SK-N-SH treated with all-trans-retinoic acid at 6 μM for 48 hours (cell line): ENCODE results near the gene RPL35.

Experiments used
- ATAC-seq: fragments of 200-7000 bp; cut with Tn5 transposase; 3 replicates; pipeline ENCODE4 v1.9.1; 2020; ENCODE audit warnings: mild to moderate bottlenecking, moderate library complexity
- ARNTL ChIP-seq: fragments of 450-650 bp; formaldehyde crosslinking; IDR thresholded peaks from 2 replicates; pipeline ENCODE4 v1.5.0; 2020; ENCODE audit warnings: low read depth, mild to moderate bottlenecking, moderate library complexity, borderline replicate concordance
- BACH2 ChIP-seq: fragments of 250-450 bp; sonication (Bioruptor Pico); IDR thresholded peaks from 2 replicates; pipeline ENCODE4 v1.9.0; 2021; ENCODE audit warnings: mild to moderate bottlenecking, borderline replicate concordance
- CREB5 ChIP-seq: fragments of 250-450 bp; sonication (Bioruptor Pico); IDR thresholded peaks from 2 replicates; pipeline ENCODE4 v1.5.1; 2020; ENCODE audit warnings: low read depth, mild to moderate bottlenecking, moderate library complexity
- CSRNP3 ChIP-seq: fragments of 250-450 bp; sonication (Bioruptor Pico); IDR thresholded peaks from 2 replicates; pipeline ENCODE4 v1.5.1; 2021; ENCODE audit warnings: mild to moderate bottlenecking, moderate library complexity
- ESRRG ChIP-seq: fragments of 250-450 bp; sonication (Bioruptor Pico); IDR thresholded peaks from 2 replicates; pipeline ENCODE4 v1.6.1; 2021; ENCODE audit warnings: mild to moderate bottlenecking
- GLIS3 ChIP-seq: fragments of 250-450 bp; sonication (Bioruptor Pico); IDR thresholded peaks from 2 replicates; pipeline ENCODE4 v1.5.0; 2020; ENCODE audit warnings: mild to moderate bottlenecking, moderate library complexity
- ISL1 ChIP-seq: fragments of 250-450 bp; sonication (Bioruptor Pico); IDR thresholded peaks from 2 replicates; pipeline ENCODE4 v2.1.2; 2022; ENCODE audit warnings: mild to moderate bottlenecking, moderate library complexity
- OSR1 ChIP-seq: fragments of 250-450 bp; sonication (Bioruptor Pico); IDR thresholded peaks from 2 replicates; pipeline ENCODE4 v1.8.0; 2022; ENCODE audit warnings: moderate library complexity, mild to moderate bottlenecking, inconsistent platforms
- PATZ1 ChIP-seq: fragments of 250-450 bp; sonication (Bioruptor Pico); IDR thresholded peaks from 2 replicates; pipeline ENCODE4 v1.8.0; 2020; ENCODE audit warnings: mild to moderate bottlenecking, moderate library complexity, borderline replicate concordance
- PPARA ChIP-seq: fragments of 250-450 bp; sonication (Bioruptor Pico); IDR thresholded peaks from 2 replicates; pipeline ENCODE4 v1.5.0; 2020; ENCODE audit warnings: mild to moderate bottlenecking, borderline replicate concordance
- RARB ChIP-seq: fragments of 250-450 bp; sonication (Bioruptor Pico); IDR thresholded peaks from 2 replicates; pipeline ENCODE4 v1.8.0; 2021; ENCODE audit warnings: mild to moderate bottlenecking, moderate library complexity
- SNAI2 ChIP-seq: fragments of 250-450 bp; sonication (Bioruptor Pico); IDR thresholded peaks from 2 replicates; pipeline ENCODE4 v1.5.0; 2020; ENCODE audit warnings: mild to moderate bottlenecking, moderate library complexity
- TCF4 ChIP-seq: fragments of 250-450 bp; sonication (Bioruptor Pico); IDR thresholded peaks from 2 replicates; pipeline ENCODE4 v1.8.0; 2021; ENCODE audit warnings: mild to moderate bottlenecking, moderate library complexity, borderline replicate concordance
- TOX ChIP-seq: fragments of 250-450 bp; sonication (Bioruptor Pico); IDR thresholded peaks from 2 replicates; pipeline ENCODE4 v1.8.0; 2021; ENCODE audit warnings: mild to moderate bottlenecking, moderate library complexity, borderline replicate concordance
- TSHZ2 ChIP-seq: fragments of 250-450 bp; sonication (Bioruptor Pico); IDR thresholded peaks from 2 replicates; pipeline ENCODE4 v1.5.0; 2020; ENCODE audit warnings: mild to moderate bottlenecking, moderate library complexity
- ZC3H10 ChIP-seq: fragments of 250-450 bp; sonication (Bioruptor Pico); IDR thresholded peaks from 2 replicates; pipeline ENCODE4 v1.5.1; 2021; ENCODE audit warnings: mild to moderate bottlenecking, moderate library complexity
- ZFP3 ChIP-seq: fragments of 250-450 bp; sonication (Bioruptor Pico); IDR thresholded peaks from 2 replicates; pipeline ENCODE4 v1.5.0; 2020; ENCODE audit warnings: mild to moderate bottlenecking, moderate library complexity
- ZFP30 ChIP-seq: fragments of 450-650 bp; formaldehyde crosslinking; IDR thresholded peaks from 2 replicates; pipeline ENCODE4 v1.5.0; 2022; ENCODE audit warnings: mild to moderate bottlenecking, moderate library complexity
- ZNF70 ChIP-seq: fragments of 450-650 bp; formaldehyde crosslinking; IDR thresholded peaks from 2 replicates; pipeline ENCODE4 v1.5.0; 2020; ENCODE audit warnings: mild to moderate bottlenecking, moderate library complexity
- ZNF8 ChIP-seq: fragments of 450-650 bp; formaldehyde crosslinking; IDR thresholded peaks from 2 replicates; pipeline ENCODE4 v1.5.0; 2020; ENCODE audit warnings: mild to moderate bottlenecking, moderate library complexity

Gene RPL35

GRCh38 chr9:124877021-124877782 is 15.4 kb upstream of the RPL35 start:
- no peak for TF ChIP-seq PATZ1 (CRISPR knock-in tag)
- no peak for TF ChIP-seq CSRNP3 (CRISPR knock-in tag)
- TF ChIP-seq PPARA (CRISPR knock-in tag) = no peak
- TF ChIP-seq ZNF70 (CRISPR knock-in tag) = no peak
- TF ChIP-seq ZNF8 (CRISPR knock-in tag) = no peak
- no peak for TF ChIP-seq RARB
- no peak for TF ChIP-seq ISL1 (CRISPR knock-in tag)
- TF ChIP-seq ARNTL (CRISPR knock-in tag) = no peak
- TF ChIP-seq CREB5 (CRISPR knock-in tag) = no peak
- no peak for TF ChIP-seq BACH2 (CRISPR knock-in tag)
- no peak for TF ChIP-seq ESRRG
- TF ChIP-seq ZFP3 (CRISPR knock-in tag) = no peak
- no peak for TF ChIP-seq ZC3H10 (CRISPR knock-in tag)
- ATAC-seq = no peak

- TF ChIP-seq BACH2 (CRISPR knock-in tag) (no peak), CREB5 (CRISPR knock-in tag) (no peak), RARB (no peak), ZNF70 (CRISPR knock-in tag) (no peak), ZFP30 (CRISPR knock-in tag) (no peak), TOX (CRISPR knock-in tag) (no peak), ARNTL (CRISPR knock-in tag) (no peak), PPARA (CRISPR knock-in tag) (no peak), ZNF8 (CRISPR knock-in tag) (no peak)
- no peak for ATAC-seq
These were observed 13.7 kb upstream of the RPL35 start for GRCh38 chr9:124875501-124875900.

- TF ChIP-seq ZC3H10 (CRISPR knock-in tag) = no peak
- TF ChIP-seq ESRRG = no peak
- no peak for TF ChIP-seq OSR1 (CRISPR knock-in tag)
- TF ChIP-seq GLIS3 (CRISPR knock-in tag) = no peak
- no peak for TF ChIP-seq TOX (CRISPR knock-in tag)
- no peak for TF ChIP-seq TSHZ2 (CRISPR knock-in tag)
- no peak for TF ChIP-seq BACH2 (CRISPR knock-in tag)
- no peak for TF ChIP-seq SNAI2 (CRISPR knock-in tag)
- TF ChIP-seq CREB5 (CRISPR knock-in tag) = no peak
- no peak for TF ChIP-seq PATZ1 (CRISPR knock-in tag)
- no peak for TF ChIP-seq ZFP30 (CRISPR knock-in tag)
- TF ChIP-seq ARNTL (CRISPR knock-in tag) = no peak
- TF ChIP-seq ZNF70 (CRISPR knock-in tag) = no peak
- no peak for TF ChIP-seq ZNF8 (CRISPR knock-in tag)
- no peak for TF ChIP-seq TCF4 (CRISPR knock-in tag)
- no peak for ATAC-seq
These were observed 11.9 kb upstream of the RPL35 start for GRCh38 chr9:124873664-124874063.
